ENCODE measurements around the gene AUTS2. TPM values are rescaled to one million over a fixed set of nuclear protein-coding genes. Genes with fewer than 3 reads are reported as not detected.

Gene AUTS2
- total RNA-seq, 1 donor from 2014 or later = 1.2 TPM

GRCh38 chr7:69690329-69690728 is 92.1 kb downstream of the AUTS2 start:
- no peak for DNase-seq

- no peak for DNase-seq
Measured at GRCh38 chr7:69691327-69691726, 93.1 kb downstream of the AUTS2 start.

- no peak for DNase-seq
Measured at GRCh38 chr7:69691734-69692133, 93.5 kb downstream of the AUTS2 start.

GRCh38 chr7:69692611-69693010 is 94.3 kb downstream of the AUTS2 start:
- no peak for DNase-seq

- DNase-seq = no peak
Measured at GRCh38 chr7:69693042-69693441, 94.8 kb downstream of the AUTS2 start.

GRCh38 chr7:69696054-69696591 is 97.8 kb downstream of the AUTS2 start:
- no peak for DNase-seq

- DNase-seq = no peak
Measured at GRCh38 chr7:69696686-69697685, 98.7 kb downstream of the AUTS2 start.

- DNase-seq = no peak
Measured at GRCh38 chr7:69698109-69698825, 100.0 kb downstream of the AUTS2 start.

- no peak for DNase-seq
Measured at GRCh38 chr7:69699931-69700330, 101.7 kb downstream of the AUTS2 start.

- no peak for DNase-seq
Measured at GRCh38 chr7:69700331-69700730, 102.1 kb downstream of the AUTS2 start.

- no peak for DNase-seq
Measured at GRCh38 chr7:69701288-69701687, 103.0 kb downstream of the AUTS2 start.

- no peak for DNase-seq
Measured at GRCh38 chr7:69702357-69702756, 104.1 kb downstream of the AUTS2 start.

GRCh38 chr7:69703099-69703498 is 104.8 kb downstream of the AUTS2 start:
- DNase-seq = no peak

- no peak for DNase-seq
Measured at GRCh38 chr7:69706070-69706469, 107.8 kb downstream of the AUTS2 start.

- DNase-seq = no peak
Measured at GRCh38 chr7:69708857-69709256, 110.6 kb downstream of the AUTS2 start.

- DNase-seq = no peak
Measured at GRCh38 chr7:69710768-69711438, 112.6 kb downstream of the AUTS2 start.

GRCh38 chr7:69714886-69715576 is 116.8 kb downstream of the AUTS2 start:
- DNase-seq = no peak

- DNase-seq = no peak
Measured at GRCh38 chr7:69717221-69717620, 118.9 kb downstream of the AUTS2 start.

GRCh38 chr7:69719717-69720116 is 121.4 kb downstream of the AUTS2 start:
- no peak for DNase-seq

- no peak for DNase-seq
Measured at GRCh38 chr7:69722843-69723242, 124.6 kb downstream of the AUTS2 start.

- DNase-seq = no peak
Measured at GRCh38 chr7:69723663-69724062, 125.4 kb downstream of the AUTS2 start.

- no peak for DNase-seq
Measured at GRCh38 chr7:69728304-69728703, 130.0 kb downstream of the AUTS2 start.

Data from dermis blood vessel endothelial cell (primary cell).